Measurements from ENCODE around the gene KLHL17.
A peak's percentile ranks its signal among the peaks of the same experiment; 100 is the strongest.

The KLHL17 gene

GRCh38 chr1:1003618-1004419 is 43.4 kb downstream of the KLHL17 start:
- no peaks in the 10 kb centered on the region for H3K9me3 ChIP-seq (ENCODE audit: severe bottlenecking)
- DNase-seq (ENCODE audit: low spot score) (peak; percentile 29), ATAC-seq (ENCODE audit: low read depth) (no peak)
- H3K27ac ChIP-seq (ENCODE audit: poor library complexity, severe bottlenecking), result no peak overlapping the region
- no peaks in the 10 kb centered on the region for H3K36me3 ChIP-seq (ENCODE audit: low read depth)
- no peak for TF ChIP-seq CTCF (IDR thresholded peaks at IDR 0.05; ENCODE audit: poor library complexity, severe bottlenecking)
- H3K27me3 ChIP-seq (ENCODE audit: insufficient read depth, poor library complexity, severe bottlenecking), result no peaks in the 10 kb centered on the region
- no peak overlapping the region for H3K4me3 ChIP-seq (ENCODE audit: severe bottlenecking)
- H3K4me1 ChIP-seq (ENCODE audit: insufficient read depth, poor library complexity, severe bottlenecking), result peaks cover 6% of the 10 kb centered on the region

- H3K27me3 ChIP-seq (ENCODE audit: insufficient read depth, poor library complexity, severe bottlenecking), result no peaks in the 10 kb centered on the region
These were observed 44.0 kb downstream of the KLHL17 start for GRCh38 chr1:1004420-1004779.

GRCh38 chr1:1004780-1005697 is 44.7 kb downstream of the KLHL17 start:
- no peaks in the 10 kb centered on the region for H3K9me3 ChIP-seq (ENCODE audit: severe bottlenecking)
- H3K36me3 ChIP-seq (ENCODE audit: low read depth), result no peaks in the 10 kb centered on the region
- DNase-seq (ENCODE audit: low spot score), result peak; percentile 33
- no peak overlapping the region for H3K27ac ChIP-seq (ENCODE audit: poor library complexity, severe bottlenecking)
- H3K4me3 ChIP-seq (ENCODE audit: severe bottlenecking), result no peak overlapping the region
- TF ChIP-seq CTCF (IDR thresholded peaks at IDR 0.05; ENCODE audit: poor library complexity, severe bottlenecking), result no peak
- peaks cover 6% of the 10 kb centered on the region for H3K4me1 ChIP-seq (ENCODE audit: insufficient read depth, poor library complexity, severe bottlenecking)
- H3K27me3 ChIP-seq (ENCODE audit: insufficient read depth, poor library complexity, severe bottlenecking), result no peaks in the 10 kb centered on the region
- ATAC-seq (ENCODE audit: low read depth), result no peak; the same call in 2 of the 3 replicates

More at GRCh38 chr1:1004420-1004779, 44.0 kb downstream of the KLHL17 start:
- peaks cover 6% of the 10 kb centered on the region for H3K4me1 ChIP-seq (ENCODE audit: insufficient read depth, poor library complexity, severe bottlenecking)
- no peak overlapping the region for H3K27ac ChIP-seq (ENCODE audit: poor library complexity, severe bottlenecking)
- no peak overlapping the region for H3K4me3 ChIP-seq (ENCODE audit: severe bottlenecking)
- DNase-seq (ENCODE audit: low spot score), result peak; percentile 55
- ATAC-seq (ENCODE audit: low read depth), result no peak
- no peaks in the 10 kb centered on the region for H3K9me3 ChIP-seq (ENCODE audit: severe bottlenecking)
- no peaks in the 10 kb centered on the region for H3K36me3 ChIP-seq (ENCODE audit: low read depth)
- no peak for TF ChIP-seq CTCF (IDR thresholded peaks at IDR 0.05; ENCODE audit: poor library complexity, severe bottlenecking)

- H3K27me3 ChIP-seq (ENCODE audit: insufficient read depth, poor library complexity, severe bottlenecking), result no peaks in the 10 kb centered on the region
- H3K4me1 ChIP-seq (ENCODE audit: insufficient read depth, poor library complexity, severe bottlenecking), result peaks cover 6% of the 10 kb centered on the region
- no peak for TF ChIP-seq CTCF (IDR thresholded peaks at IDR 0.05; ENCODE audit: poor library complexity, severe bottlenecking)
- H3K9me3 ChIP-seq (ENCODE audit: severe bottlenecking), result no peaks in the 10 kb centered on the region
- ATAC-seq (ENCODE audit: low read depth) (no peak), DNase-seq (ENCODE audit: low spot score) (no peak)
- H3K4me3 ChIP-seq (ENCODE audit: severe bottlenecking), result no peak overlapping the region
- no peak overlapping the region for H3K27ac ChIP-seq (ENCODE audit: poor library complexity, severe bottlenecking)
- no peaks in the 10 kb centered on the region for H3K36me3 ChIP-seq (ENCODE audit: low read depth)
These were observed 45.5 kb downstream of the KLHL17 start for GRCh38 chr1:1005774-1006304.

Measured in RWPE2 (cell line).